ENCODE data around the gene TOMM7.
"Not testable (repeated sequence)": the region's sequence is repeated elsewhere in the genome, so short reads cannot be mapped to it uniquely, and the experiment has no call there.

Gene TOMM7

GRCh38 chr7:22801912-22802311, 20.7 kb downstream of the TOMM7 start:
- no peak overlapping the region for H3K4me3 ChIP-seq (ENCODE audit: low read depth, low read length)
- TF ChIP-seq, protein P1, sequence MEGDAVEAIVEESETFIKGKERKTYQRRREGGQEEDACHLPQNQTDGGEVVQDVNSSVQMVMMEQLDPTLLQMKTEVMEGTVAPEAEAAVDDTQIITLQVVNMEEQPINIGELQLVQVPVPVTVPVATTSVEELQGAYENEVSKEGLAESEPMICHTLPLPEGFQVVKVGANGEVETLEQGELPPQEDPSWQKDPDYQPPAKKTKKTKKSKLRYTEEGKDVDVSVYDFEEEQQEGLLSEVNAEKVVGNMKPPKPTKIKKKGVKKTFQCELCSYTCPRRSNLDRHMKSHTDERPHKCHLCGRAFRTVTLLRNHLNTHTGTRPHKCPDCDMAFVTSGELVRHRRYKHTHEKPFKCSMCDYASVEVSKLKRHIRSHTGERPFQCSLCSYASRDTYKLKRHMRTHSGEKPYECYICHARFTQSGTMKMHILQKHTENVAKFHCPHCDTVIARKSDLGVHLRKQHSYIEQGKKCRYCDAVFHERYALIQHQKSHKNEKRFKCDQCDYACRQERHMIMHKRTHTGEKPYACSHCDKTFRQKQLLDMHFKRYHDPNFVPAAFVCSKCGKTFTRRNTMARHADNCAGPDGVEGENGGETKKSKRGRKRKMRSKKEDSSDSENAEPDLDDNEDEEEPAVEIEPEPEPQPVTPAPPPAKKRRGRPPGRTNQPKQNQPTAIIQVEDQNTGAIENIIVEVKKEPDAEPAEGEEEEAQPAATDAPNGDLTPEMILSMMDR (IDR thresholded peaks at IDR 0.05; ENCODE audit: borderline replicate concordance, insufficient read depth, low read depth, low read length), result no peak

DNA sequence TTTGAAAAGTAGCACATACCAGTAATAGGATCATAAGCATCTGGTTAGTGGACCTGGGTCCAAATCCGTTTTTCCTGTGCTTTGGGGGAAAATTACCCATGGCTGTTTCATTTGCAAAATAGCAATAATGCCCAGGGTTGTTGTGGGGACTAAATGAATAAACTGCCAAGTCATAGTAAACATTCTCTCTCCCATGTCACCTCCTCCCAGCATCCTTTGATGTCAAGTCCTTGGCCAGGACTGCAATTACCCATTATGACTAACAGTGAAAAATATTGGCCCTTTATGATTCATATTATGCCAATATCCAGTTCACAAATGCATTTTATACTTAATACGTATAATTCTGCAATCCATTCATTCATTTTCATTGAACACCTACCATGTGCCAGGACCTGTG, 23.0 kb downstream of the TOMM7 start:
- no peak overlapping the region for H3K4me3 ChIP-seq (ENCODE audit: low read depth, low read length)
- TF ChIP-seq, protein P1 (IDR thresholded peaks at IDR 0.05; ENCODE audit: borderline replicate concordance, insufficient read depth, low read depth, low read length), result no peak

GRCh38 chr7:22793593-22794462, 28.8 kb downstream of the TOMM7 start:
- TF ChIP-seq, protein P1 (IDR thresholded peaks at IDR 0.05; ENCODE audit: borderline replicate concordance, insufficient read depth, low read depth, low read length), result no peak
- no peak overlapping the region for H3K4me3 ChIP-seq (ENCODE audit: low read depth, low read length)

DNA sequence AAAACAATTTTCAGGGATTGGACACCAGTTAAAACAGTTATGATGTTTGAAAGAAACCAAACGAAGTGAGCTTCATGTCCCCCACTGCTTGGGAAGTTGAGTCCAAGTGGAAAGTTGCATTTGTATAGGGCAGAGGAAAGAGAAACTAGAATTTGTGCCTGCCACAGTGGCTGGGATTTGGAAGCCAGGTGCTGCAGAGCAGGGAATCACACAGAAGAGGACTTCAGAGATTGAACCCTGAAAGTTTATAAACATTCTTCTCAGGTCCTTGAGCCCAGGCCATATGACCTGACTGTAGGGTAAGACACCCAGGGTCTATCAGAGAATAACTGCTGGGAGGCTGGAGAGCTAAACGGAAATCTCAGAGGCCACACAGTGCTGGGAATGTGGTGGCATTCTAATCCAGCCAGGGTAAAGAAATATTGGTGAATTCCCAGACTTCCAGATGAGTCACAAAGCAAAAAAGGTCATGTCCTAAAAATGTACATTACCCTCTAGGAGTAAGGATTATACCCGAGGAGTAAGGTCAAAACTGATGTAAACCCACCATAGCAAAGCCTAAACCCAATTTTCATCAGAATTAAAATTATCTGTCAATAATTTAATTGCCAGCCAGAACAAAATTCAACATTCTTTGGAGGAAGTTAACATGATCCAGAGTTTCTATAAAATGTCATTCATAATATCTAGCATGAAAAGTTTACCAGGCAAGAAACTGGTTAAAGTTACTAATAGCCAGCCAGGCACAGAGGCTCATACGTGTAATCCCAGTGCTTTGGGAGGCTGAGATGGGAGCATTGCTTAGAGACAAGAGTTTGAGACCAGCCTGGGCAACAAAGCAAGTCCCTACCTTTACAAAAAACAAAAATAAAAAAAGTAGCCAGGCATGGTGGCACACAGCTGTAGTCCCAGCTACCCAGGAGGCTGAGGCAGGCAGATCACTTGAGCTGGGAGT, 31.2 kb downstream of the TOMM7 start:
- TF ChIP-seq, protein P1 (IDR thresholded peaks at IDR 0.05; ENCODE audit: borderline replicate concordance, insufficient read depth, low read depth, low read length), result no peak
- H3K4me3 ChIP-seq (ENCODE audit: low read depth, low read length), result no peak overlapping the region

GRCh38 chr7:22790640-22791039, 32.0 kb downstream of the TOMM7 start:
- not testable (repeated sequence) for H3K4me3 ChIP-seq (ENCODE audit: low read depth, low read length)

GRCh38 chr7:22787951-22788350, 34.7 kb downstream of the TOMM7 start:
- H3K4me3 ChIP-seq (ENCODE audit: low read depth, low read length), result no peak overlapping the region
- TF ChIP-seq, protein P1 (IDR thresholded peaks at IDR 0.05; ENCODE audit: borderline replicate concordance, insufficient read depth, low read depth, low read length), result no peak

- no peak overlapping the region for H3K4me3 ChIP-seq (ENCODE audit: low read depth, low read length)
- TF ChIP-seq, protein P1 (IDR thresholded peaks at IDR 0.05; ENCODE audit: borderline replicate concordance, insufficient read depth, low read depth, low read length), result no peak
Measured at GRCh38 chr7:22786290-22786932, 36.2 kb downstream of the TOMM7 start.
